SW 1271 (cell line): Measurements from ENCODE around the gene ARHGAP15.

Experiments
- DNase-seq, 2 experiments: peaks; one replicate each; lab custom pipeline; 2025; lab: John Stamatoyannopoulos, UW

Gene ARHGAP15

GRCh38 chr2:143262389-143262788 is 133.2 kb downstream of the ARHGAP15 start:
- DNase-seq, result no peak

GRCh38 chr2:143263066-143263625 is 133.9 kb downstream of the ARHGAP15 start:
- no peak for DNase-seq

- no peak for DNase-seq
Measured at GRCh38 chr2:143264851-143265250, 135.6 kb downstream of the ARHGAP15 start.

- DNase-seq, result no peak
Measured at GRCh38 chr2:143279672-143280071, 150.5 kb downstream of the ARHGAP15 start.

GRCh38 chr2:143280097-143280757 is 151.0 kb downstream of the ARHGAP15 start:
- DNase-seq, result no peak

GRCh38 chr2:143282684-143283083 is 153.5 kb downstream of the ARHGAP15 start:
- DNase-seq, result no peak

GRCh38 chr2:143284087-143284675 is 155.0 kb downstream of the ARHGAP15 start:
- DNase-seq, result peak in 1 of 2 experiments; percentile 42

GRCh38 chr2:143289025-143289424 is 159.8 kb downstream of the ARHGAP15 start:
- no peak for DNase-seq

- DNase-seq, result no peak
Measured at GRCh38 chr2:143290221-143290620, 161.0 kb downstream of the ARHGAP15 start.

- DNase-seq, result no peak
Measured at GRCh38 chr2:143294068-143294467, 164.8 kb downstream of the ARHGAP15 start.

GRCh38 chr2:143296089-143296488 is 166.9 kb downstream of the ARHGAP15 start:
- no peak for DNase-seq

GRCh38 chr2:143297182-143297581 is 168.0 kb downstream of the ARHGAP15 start:
- no peak for DNase-seq

GRCh38 chr2:143300536-143300935 is 171.3 kb downstream of the ARHGAP15 start:
- DNase-seq, result no peak

GRCh38 chr2:143311426-143311825 is 182.2 kb downstream of the ARHGAP15 start:
- DNase-seq, result no peak

GRCh38 chr2:143312441-143312840 is 183.2 kb downstream of the ARHGAP15 start:
- no peak for DNase-seq

GRCh38 chr2:143313861-143314260 is 184.6 kb downstream of the ARHGAP15 start:
- DNase-seq, result no peak

- no peak for DNase-seq
Measured at GRCh38 chr2:143321994-143322393, 192.8 kb downstream of the ARHGAP15 start.

- no peak for DNase-seq
Measured at GRCh38 chr2:143329288-143329687, 200.1 kb downstream of the ARHGAP15 start.

GRCh38 chr2:143333168-143333791 is 204.1 kb downstream of the ARHGAP15 start:
- DNase-seq, result no peak

GRCh38 chr2:143333847-143334246 is 204.6 kb downstream of the ARHGAP15 start:
- no peak for DNase-seq

- no peak for DNase-seq
Measured at GRCh38 chr2:143334837-143335236, 205.6 kb downstream of the ARHGAP15 start.

- DNase-seq, result no peak
Measured at GRCh38 chr2:143336719-143337210, 207.5 kb downstream of the ARHGAP15 start.

GRCh38 chr2:143341478-143341877 is 212.3 kb downstream of the ARHGAP15 start:
- DNase-seq, result no peak
